Hepatic stellate cell (primary cell): Measurements from ENCODE around the gene BUB3.

Experiments used
- DNase-seq: peaks from one replicate; pipeline ENCODE4 v3.0.0; 2011; ENCODE audit warnings: low spot score

The BUB3 gene, protein sequence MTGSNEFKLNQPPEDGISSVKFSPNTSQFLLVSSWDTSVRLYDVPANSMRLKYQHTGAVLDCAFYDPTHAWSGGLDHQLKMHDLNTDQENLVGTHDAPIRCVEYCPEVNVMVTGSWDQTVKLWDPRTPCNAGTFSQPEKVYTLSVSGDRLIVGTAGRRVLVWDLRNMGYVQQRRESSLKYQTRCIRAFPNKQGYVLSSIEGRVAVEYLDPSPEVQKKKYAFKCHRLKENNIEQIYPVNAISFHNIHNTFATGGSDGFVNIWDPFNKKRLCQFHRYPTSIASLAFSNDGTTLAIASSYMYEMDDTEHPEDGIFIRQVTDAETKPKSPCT

GRCh38 chr10:123154092-123154710, at the start of gene BUB3:
TSS of gene BUB3 (plus strand) at chr10:123154402. CDS start at chr10:123154918, 516 bp downstream.
- peak; percentile 100 for DNase-seq

DNA sequence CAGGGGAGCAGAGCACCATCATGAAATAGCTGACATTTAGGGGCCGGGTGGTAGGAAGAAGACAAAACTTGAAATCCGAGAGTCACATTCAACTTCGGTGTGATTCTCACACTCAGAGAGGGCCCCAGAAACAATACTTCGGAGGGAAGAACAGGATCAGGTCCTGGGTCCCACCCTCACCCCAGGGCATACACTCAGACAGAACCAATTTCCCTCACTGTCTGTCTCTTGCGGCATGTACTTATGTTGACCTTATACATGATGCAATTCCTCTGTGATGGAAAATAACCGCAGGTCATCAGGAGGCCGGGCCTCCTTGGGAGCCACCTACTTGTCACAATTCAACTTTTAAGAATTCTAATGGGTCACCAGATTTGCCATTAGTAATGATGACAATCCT, 44.7 kb upstream of the BUB3 start:
- DNase-seq = no peak

- DNase-seq = no peak
Observed at GRCh38 chr10:123117644-123118417, 36.4 kb upstream of the BUB3 start.

DNA sequence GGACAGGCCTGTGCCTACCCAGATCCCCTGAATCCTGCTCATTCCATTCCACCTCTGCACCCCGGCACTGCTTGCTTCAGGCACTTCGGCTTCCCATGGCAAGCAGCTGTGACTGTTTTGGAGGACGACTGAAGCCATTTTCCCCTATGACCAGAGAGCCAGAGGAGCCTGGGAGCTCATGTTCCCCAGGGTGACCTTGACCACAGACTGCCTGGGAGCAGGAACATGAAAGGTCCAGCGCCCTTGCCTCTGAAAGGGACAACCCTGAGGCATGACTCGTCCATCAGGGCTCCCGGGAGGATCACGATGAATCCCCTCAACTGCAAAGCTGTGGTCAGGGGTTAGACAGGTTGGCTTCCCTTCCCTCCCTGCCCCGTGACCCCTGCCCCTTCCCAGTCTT, 35.1 kb upstream of the BUB3 start:
- no peak for DNase-seq

- no peak for DNase-seq
Observed at GRCh38 chr10:123126246-123126645, 28.0 kb upstream of the BUB3 start.

- DNase-seq = no peak
Observed at GRCh38 chr10:123129618-123130271, 24.5 kb upstream of the BUB3 start.

DNA sequence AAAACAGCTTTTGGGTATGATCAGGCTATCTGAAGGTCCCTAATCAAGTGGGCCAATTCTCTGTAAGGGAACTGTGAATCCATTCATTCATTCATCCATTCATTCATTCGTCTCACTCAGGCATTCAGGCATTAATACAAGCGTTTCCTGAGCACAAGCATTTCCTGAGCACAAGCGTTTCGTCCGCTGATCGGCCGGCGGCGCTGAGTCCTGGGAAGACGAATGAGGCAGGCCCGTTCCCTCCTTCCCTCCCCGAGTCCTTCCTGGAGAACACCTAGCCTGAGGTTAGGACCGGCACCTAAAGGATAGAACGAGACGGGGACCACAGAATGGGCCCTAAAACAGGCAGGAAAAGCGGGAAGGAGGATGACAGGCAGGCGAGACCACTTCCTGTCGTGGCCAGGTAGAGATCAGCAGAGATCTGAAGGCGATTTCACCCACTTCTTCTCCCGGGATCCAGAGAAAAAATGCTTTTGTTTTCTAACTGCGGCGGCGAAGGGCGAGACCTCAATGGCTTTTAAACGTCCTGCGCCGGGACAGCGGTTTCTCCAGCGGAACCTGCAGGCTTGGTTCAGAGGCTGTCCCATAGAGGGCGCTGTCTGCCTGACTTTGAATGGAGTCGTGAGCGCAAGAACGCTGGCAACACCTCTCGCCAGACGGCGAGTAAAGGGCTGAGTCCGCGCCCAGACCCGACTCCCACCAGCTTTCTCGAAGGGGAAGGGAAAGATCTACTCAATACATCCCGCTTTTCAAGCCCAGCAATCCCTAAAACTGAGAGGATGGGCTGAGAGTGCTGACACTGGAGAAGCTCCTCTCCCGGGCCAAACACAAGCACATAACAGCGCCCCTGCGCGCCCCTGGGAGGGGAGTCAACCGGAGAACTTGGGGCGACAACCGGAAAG, 21.4 kb upstream of the BUB3 start:
- peak; percentile 90 for DNase-seq

DNA sequence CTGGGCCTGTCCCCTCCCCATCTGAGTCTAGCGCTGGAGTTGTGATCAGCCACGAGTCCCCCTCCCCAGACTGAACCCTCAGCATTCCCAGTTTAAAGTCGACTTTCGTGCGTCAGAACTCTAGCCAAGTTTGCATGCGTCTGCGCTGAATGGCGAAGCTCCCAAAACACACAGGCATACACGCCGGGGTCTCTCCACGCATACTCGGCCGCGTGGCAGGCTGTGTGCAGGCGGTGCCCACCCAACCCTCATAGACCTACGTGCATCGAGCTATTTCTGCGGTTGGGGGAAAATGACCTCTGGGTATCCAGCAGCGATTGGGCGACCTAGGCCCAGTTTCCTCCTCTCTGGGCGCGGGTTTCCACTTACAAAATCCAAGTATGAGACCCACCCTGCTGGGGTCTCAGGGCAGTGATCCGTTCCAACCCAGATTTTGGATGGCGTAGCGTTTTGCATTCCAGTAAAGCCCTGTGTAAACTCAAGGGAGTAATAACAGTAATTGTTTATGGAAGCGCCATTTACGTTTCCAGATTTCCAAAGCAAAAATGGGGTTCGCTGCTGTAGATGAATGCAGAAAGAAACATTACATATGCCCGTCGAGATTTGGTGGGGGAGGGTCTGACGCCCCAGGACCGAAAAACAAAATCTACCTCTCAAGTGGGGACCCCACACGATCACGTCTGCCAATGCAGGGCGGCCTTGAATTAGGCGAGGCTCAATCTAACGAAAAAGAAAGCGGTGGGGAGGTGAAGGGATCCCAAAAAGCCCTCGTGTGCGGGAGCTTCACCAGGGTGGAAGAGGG, 20.5 kb upstream of the BUB3 start:
- no peak for DNase-seq

DNA sequence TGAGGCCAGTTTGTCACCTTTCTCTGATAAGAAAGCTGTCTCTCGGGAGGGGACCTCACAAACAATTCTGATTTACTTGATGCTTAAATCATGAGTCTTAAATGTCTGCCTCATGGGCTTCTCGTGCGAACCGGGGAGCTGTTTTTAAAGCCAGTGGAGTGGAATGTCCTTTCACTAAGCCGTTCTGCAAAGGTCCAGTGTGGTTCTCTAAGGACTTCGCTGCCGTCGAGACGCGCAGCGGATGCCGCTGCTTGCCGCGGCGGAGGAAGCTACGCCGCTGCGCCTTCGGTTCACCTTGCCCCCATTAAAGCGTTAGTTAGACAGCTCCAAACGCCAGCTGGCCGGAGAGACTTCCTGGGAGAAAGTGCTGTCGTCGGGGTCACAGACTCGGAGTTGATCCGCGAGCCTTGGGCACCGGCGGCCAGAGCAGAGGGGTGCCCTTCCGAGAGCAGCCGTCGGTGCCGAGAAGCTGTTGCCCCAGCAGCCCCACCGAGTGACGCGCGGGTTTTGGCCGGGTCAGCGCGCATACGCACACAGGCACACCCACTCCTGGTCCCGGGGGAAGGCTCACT, 19.8 kb upstream of the BUB3 start:
- no peak for DNase-seq

- DNase-seq = no peak
Observed at GRCh38 chr10:123134915-123135414, 19.2 kb upstream of the BUB3 start.

- no peak for DNase-seq
Observed at GRCh38 chr10:123135415-123136141, 18.6 kb upstream of the BUB3 start, which contains the start of gene HMX3. TSS of gene HMX3 (plus strand) at chr10:123135970. CDS start at chr10:123136051, 81 bp downstream.

DNA sequence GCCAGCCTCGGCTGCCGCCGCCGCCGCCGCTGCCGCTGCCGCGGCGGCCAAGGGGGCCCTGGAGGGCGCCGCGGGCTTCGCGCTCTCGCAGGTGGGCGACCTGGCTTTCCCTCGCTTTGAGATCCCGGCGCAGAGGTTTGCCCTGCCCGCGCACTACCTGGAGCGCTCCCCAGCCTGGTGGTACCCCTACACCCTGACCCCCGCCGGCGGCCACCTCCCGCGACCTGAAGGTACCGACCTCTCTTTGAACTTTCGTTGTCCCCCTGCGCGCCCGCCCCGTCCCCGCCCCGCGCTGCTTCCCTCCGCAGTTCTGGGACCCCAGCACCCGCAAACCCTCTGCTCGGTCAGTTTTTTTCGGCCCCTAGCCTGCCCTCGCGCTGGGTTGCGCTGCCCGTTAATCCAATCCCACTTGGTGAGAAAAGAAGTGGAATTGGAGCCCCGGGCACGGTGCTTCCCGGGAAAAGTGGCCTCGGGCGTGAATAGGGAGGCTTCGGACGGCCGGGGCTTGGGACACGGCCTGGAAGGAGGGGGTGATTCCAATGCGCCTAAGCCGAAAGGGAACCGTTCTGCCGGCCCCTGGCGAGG, 17.9 kb upstream of the BUB3 start:
- DNase-seq = no peak

DNA sequence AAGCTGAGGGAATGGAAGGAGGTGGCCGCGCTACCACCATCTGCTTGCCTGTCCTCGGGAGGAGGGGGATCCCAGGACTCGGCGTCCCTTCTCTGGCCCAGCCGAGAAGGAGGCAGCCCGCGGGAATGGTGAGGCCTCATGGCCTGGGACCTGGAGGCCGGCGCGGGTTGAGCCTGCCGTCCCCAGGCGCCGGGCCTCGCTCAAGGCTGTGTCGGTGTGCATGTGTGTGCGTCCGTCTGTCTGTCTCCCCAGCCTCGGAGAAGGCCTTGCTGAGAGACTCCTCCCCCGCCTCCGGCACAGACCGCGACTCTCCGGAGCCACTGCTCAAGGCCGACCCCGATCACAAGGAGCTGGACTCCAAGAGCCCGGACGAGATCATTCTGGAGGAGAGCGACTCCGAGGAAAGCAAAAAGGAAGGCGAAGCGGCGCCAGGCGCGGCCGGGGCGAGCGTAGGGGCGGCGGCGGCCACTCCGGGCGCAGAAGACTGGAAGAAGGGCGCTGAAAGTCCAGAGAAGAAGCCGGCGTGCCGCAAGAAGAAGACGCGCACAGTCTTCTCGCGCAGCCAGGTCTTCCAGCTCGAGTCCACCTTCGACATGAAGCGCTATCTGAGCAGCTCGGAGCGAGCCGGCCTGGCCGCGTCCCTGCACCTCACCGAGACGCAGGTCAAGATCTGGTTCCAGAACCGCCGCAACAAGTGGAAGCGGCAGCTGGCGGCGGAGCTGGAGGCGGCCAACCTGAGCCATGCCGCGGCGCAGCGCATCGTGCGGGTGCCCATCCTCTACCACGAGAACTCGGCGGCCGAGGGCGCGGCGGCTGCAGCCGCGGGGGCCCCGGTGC, 17.2 kb upstream of the BUB3 start:
- no peak for DNase-seq

DNA sequence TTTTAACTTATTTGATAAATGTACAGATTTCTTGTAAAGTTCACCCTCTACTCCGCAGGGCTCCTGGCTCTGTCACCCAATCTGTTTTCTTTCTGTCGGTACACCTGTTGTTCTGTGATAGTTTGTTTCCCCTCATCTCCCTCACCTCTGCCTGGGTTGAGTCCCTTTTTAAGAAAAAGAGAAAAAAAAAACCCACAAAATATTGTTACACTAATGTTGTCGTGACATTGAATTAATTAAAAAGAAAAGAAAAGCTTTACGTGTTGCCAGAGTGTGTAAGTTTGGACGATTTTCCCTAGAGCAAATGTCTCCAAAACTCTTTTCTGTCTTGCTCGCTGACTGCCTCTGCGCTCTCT, 15.1 kb upstream of the BUB3 start:
- no peak for DNase-seq

DNA sequence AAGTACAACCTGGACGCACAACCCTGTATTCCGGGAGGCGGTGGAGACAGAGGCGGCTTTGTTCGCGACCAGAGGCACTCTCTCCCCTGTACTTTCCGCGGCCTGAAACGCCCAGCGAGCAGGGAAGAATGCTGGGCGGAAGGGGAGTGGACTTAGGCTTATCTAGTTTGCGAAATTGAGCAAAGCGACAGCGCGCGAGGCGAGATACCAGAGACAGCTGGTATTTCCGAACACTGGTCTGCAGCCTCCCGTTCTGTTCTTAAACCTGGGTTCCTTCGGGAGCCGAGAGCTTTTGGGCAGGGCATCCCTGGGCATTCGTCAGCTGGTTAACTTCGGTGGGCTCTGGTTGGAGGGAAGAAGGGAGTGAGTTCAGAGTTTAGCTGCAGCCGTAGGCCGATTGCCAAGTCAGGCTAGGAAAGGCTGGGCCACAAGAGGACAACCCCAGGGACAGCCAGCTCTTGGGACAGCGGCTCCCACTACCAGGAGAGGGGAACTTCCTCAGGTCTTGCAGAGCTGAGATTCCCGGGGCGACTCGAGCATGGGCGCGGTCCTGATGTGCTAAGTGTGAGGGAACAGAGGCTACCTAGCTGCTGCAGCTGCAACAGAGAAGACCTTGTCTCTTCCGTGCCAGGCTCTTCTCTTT, 14.6 kb upstream of the BUB3 start:
- DNase-seq = no peak

DNA sequence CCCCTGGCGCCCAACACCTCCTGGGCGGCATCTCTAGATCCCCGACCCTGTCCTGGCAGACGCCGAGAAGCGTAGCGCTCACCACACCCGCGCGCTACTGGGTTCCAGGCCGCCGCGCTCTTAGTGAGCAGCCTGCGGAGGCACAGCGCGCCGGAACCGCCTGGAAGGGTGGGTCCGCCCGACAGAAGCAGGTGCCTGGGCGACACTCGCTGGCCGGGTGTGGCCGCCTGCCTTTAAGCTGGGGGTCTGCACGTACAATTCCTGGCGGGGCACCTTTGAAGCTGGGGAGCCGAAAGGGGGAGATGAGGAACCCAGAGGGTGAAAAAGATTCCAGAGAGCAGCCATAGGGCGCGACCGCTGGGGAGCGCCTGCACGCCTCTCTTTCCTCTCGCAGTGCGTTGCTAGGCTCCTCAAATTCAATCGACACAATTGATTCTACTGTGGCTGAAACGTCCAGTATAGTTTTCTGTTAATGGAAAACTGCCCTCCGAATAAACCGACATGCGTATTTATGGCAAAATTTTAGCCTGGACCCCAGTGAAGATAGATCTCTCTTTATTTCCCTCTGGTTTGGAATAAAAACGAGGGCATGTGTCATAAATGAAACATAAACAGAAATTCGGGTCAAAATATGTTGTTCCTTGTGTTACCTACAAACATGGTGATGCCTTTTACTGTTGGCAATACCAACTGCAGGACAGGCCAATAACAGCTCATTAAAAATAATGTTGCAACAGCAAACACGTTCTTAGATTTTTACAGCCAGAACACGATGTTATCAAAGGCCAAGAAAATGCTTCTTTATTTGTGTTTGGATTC, 13.8 kb upstream of the BUB3 start:
- DNase-seq = no peak

- DNase-seq = no peak
Observed at GRCh38 chr10:123140983-123141390, 13.2 kb upstream of the BUB3 start.
